Measurements from ENCODE around the gene SKI. TPM values are rescaled to one million over a fixed set of nuclear protein-coding genes. Genes with fewer than 3 reads are reported as not detected.

Gene SKI
- total and polyA plus RNA-seq, 9 of the 15 experiments (the other 6 are each of a cell fraction or from before 2014, with no cell fraction given), result 0.10 to 60.5 (median 4.6) TPM

DNA sequence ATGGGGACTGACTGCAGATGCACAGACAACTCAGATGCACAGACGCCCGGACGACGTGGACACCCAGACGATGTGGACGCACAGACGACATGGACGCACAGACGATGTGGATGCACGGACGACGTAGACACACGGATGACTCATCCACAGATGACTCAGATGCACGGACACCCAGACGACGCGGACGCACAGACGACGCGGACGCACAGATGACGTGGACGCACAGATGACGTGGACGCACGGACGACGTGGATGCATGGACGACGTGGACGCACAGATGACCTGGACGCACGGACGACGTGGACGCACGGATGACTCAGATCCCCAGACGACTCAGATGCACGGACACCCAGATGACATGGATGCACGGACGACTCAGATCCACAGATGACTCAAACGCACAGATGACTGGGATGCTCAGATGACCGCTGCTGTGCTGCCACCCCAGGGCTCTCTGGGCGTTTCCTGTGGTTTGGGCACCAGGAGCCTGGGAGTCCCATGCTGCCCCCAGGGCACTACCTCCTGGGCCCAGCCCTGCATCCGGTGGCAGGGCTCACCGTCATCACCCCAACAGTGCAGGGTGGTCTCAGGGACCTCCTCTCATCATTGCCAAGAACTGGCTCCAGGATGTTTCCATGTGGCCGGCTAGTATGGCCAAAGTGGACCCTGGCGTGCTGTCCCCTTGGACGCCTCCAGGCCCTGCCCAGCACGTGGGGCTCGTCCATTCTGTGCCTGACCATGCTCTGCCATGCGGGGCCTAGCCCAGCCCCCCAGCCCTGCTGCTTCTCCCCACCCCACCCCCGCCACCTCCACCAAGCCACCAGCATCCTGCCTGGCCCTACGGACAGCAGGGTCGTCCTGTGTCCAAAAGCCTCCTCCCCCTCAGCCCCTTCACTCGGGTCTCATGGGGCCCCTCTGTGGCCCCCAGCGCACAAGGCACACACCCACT is 47.5 kb upstream of the SKI start (continued):
- TF ChIP-seq, protein P1, sequence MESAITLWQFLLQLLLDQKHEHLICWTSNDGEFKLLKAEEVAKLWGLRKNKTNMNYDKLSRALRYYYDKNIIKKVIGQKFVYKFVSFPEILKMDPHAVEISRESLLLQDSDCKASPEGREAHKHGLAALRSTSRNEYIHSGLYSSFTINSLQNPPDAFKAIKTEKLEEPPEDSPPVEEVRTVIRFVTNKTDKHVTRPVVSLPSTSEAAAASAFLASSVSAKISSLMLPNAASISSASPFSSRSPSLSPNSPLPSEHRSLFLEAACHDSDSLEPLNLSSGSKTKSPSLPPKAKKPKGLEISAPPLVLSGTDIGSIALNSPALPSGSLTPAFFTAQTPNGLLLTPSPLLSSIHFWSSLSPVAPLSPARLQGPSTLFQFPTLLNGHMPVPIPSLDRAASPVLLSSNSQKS (CRISPR knock-in tag; IDR thresholded peaks at IDR 0.05), result no peak
- peak; percentile 94 for TF ChIP-seq CTBP1 (IDR thresholded peaks at IDR 0.05; ENCODE audit: borderline replicate concordance)
- TF ChIP-seq ERF (CRISPR knock-in tag; IDR thresholded peaks at IDR 0.05), result no peak
- TF ChIP-seq, protein P2, sequence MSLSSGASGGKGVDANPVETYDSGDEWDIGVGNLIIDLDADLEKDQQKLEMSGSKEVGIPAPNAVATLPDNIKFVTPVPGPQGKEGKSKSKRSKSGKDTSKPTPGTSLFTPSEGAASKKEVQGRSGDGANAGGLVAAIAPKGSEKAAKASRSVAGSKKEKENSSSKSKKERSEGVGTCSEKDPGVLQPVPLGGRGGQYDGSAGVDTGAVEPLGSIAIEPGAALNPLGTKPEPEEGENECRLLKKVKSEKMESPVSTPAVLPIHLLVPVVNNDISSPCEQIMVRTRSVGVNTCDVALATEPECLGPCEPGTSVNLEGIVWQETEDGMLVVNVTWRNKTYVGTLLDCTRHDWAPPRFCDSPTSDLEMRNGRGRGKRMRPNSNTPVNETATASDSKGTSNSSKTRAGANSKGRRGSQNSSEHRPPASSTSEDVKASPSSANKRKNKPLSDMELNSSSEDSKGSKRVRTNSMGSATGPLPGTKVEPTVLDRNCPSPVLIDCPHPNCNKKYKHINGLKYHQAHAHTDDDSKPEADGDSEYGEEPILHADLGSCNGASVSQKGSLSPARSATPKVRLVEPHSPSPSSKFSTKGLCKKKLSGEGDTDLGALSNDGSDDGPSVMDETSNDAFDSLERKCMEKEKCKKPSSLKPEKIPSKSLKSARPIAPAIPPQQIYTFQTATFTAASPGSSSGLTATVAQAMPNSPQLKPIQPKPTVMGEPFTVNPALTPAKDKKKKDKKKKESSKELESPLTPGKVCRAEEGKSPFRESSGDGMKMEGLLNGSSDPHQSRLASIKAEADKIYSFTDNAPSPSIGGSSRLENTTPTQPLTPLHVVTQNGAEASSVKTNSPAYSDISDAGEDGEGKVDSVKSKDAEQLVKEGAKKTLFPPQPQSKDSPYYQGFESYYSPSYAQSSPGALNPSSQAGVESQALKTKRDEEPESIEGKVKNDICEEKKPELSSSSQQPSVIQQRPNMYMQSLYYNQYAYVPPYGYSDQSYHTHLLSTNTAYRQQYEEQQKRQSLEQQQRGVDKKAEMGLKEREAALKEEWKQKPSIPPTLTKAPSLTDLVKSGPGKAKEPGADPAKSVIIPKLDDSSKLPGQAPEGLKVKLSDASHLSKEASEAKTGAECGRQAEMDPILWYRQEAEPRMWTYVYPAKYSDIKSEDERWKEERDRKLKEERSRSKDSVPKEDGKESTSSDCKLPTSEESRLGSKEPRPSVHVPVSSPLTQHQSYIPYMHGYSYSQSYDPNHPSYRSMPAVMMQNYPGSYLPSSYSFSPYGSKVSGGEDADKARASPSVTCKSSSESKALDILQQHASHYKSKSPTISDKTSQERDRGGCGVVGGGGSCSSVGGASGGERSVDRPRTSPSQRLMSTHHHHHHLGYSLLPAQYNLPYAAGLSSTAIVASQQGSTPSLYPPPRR (CRISPR knock-in tag; IDR thresholded peaks at IDR 0.05; ENCODE audit: borderline replicate concordance), result 0 out of 2 replicates have a peak, but pooled peaks have one; percentile 63
- no peak for TF ChIP-seq SRSF7 (optimal IDR thresholded peaks at IDR 0.05; ENCODE audit: low read depth, low read length)
- TF ChIP-seq, protein P3, sequence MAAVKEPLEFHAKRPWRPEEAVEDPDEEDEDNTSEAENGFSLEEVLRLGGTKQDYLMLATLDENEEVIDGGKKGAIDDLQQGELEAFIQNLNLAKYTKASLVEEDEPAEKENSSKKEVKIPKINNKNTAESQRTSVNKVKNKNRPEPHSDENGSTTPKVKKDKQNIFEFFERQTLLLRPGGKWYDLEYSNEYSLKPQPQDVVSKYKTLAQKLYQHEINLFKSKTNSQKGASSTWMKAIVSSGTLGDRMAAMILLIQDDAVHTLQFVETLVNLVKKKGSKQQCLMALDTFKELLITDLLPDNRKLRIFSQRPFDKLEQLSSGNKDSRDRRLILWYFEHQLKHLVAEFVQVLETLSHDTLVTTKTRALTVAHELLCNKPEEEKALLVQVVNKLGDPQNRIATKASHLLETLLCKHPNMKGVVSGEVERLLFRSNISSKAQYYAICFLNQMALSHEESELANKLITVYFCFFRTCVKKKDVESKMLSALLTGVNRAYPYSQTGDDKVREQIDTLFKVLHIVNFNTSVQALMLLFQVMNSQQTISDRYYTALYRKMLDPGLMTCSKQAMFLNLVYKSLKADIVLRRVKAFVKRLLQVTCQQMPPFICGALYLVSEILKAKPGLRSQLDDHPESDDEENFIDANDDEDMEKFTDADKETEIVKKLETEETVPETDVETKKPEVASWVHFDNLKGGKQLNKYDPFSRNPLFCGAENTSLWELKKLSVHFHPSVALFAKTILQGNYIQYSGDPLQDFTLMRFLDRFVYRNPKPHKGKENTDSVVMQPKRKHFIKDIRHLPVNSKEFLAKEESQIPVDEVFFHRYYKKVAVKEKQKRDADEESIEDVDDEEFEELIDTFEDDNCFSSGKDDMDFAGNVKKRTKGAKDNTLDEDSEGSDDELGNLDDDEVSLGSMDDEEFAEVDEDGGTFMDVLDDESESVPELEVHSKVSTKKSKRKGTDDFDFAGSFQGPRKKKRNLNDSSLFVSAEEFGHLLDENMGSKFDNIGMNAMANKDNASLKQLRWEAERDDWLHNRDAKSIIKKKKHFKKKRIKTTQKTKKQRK (IDR thresholded peaks at IDR 0.05; ENCODE audit: borderline replicate concordance, low read depth, low read length), result no peak
- TF ChIP-seq, protein P4, sequence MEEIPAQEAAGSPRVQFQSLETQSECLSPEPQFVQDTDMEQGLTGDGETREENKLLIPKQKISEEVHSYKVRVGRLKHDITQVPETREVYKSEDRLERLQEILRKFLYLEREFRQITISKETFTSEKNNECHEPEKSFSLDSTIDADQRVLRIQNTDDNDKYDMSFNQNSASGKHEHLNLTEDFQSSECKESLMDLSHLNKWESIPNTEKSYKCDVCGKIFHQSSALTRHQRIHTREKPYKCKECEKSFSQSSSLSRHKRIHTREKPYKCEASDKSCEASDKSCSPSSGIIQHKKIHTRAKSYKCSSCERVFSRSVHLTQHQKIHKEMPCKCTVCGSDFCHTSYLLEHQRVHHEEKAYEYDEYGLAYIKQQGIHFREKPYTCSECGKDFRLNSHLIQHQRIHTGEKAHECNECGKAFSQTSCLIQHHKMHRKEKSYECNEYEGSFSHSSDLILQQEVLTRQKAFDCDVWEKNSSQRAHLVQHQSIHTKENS (CRISPR knock-in tag; IDR thresholded peaks at IDR 0.05), result no peak
- TF ChIP-seq SOX6 (IDR thresholded peaks at IDR 0.05), result peak; percentile 40; the same call in 1 of the 2 replicates
- TF ChIP-seq, protein P5, sequence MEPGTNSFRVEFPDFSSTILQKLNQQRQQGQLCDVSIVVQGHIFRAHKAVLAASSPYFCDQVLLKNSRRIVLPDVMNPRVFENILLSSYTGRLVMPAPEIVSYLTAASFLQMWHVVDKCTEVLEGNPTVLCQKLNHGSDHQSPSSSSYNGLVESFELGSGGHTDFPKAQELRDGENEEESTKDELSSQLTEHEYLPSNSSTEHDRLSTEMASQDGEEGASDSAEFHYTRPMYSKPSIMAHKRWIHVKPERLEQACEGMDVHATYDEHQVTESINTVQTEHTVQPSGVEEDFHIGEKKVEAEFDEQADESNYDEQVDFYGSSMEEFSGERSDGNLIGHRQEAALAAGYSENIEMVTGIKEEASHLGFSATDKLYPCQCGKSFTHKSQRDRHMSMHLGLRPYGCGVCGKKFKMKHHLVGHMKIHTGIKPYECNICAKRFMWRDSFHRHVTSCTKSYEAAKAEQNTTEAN (CRISPR knock-in tag; IDR thresholded peaks at IDR 0.05), result no peak
- TF ChIP-seq, protein P6, sequence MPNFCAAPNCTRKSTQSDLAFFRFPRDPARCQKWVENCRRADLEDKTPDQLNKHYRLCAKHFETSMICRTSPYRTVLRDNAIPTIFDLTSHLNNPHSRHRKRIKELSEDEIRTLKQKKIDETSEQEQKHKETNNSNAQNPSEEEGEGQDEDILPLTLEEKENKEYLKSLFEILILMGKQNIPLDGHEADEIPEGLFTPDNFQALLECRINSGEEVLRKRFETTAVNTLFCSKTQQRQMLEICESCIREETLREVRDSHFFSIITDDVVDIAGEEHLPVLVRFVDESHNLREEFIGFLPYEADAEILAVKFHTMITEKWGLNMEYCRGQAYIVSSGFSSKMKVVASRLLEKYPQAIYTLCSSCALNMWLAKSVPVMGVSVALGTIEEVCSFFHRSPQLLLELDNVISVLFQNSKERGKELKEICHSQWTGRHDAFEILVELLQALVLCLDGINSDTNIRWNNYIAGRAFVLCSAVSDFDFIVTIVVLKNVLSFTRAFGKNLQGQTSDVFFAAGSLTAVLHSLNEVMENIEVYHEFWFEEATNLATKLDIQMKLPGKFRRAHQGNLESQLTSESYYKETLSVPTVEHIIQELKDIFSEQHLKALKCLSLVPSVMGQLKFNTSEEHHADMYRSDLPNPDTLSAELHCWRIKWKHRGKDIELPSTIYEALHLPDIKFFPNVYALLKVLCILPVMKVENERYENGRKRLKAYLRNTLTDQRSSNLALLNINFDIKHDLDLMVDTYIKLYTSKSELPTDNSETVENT (CRISPR knock-in tag; IDR thresholded peaks at IDR 0.05), result no peak

Measured in K562 (cell line).